Calu3 (cell line): ENCODE measurements around the gene MMP11. TPM values are rescaled to one million over a fixed set of nuclear protein-coding genes. Genes with fewer than 3 reads are reported as not detected.

ENCODE experiments used
- BruUV-seq: library from RNA; stranded (reverse); fragments of 400-500 nt; replicated peaks from 2 replicates; lab custom pipeline; 2021; lab: Mats Ljungman, UMichigan
- CTCF ChIA-PET: fragments of 300-600 bp; sonication (Branson Sonifier 250); formaldehyde crosslinking; loops from one replicate; lab custom pipeline; 2022; ENCODE audit warnings: antibody characterized with exemption; lab: Charles Lee
- DNase-seq: peaks from one replicate; pipeline ENCODE4 v3.0.0; 2022
- H3K27ac Mint-ChIP-seq: one replicate; pipeline ENCODE4 v1.8.0; 2022; ENCODE audit warnings: mixed read lengths; ENCODE audit not compliant: unreplicated experiment
- H3K27me3 Mint-ChIP-seq: one replicate; pipeline ENCODE4 v1.8.0; 2022; ENCODE audit warnings: mixed read lengths; ENCODE audit not compliant: unreplicated experiment
- H3K36me3 Mint-ChIP-seq: one replicate; pipeline ENCODE4 v1.8.0; 2022; ENCODE audit warnings: mild to moderate bottlenecking, moderate library complexity, mixed read lengths; ENCODE audit not compliant: insufficient read depth, unreplicated experiment
- H3K4me1 Mint-ChIP-seq: one replicate; pipeline ENCODE4 v1.8.0; 2022; ENCODE audit warnings: mild to moderate bottlenecking, low read depth, mixed read lengths; ENCODE audit not compliant: unreplicated experiment
- H3K4me3 Mint-ChIP-seq: one replicate; pipeline ENCODE4 v1.8.0; 2022; ENCODE audit warnings: mild to moderate bottlenecking, low read depth, moderate library complexity, mixed read lengths; ENCODE audit not compliant: unreplicated experiment
- H3K9me3 Mint-ChIP-seq: one replicate; pipeline ENCODE4 v1.8.0; 2022; ENCODE audit warnings: low read depth, mixed read lengths; ENCODE audit not compliant: unreplicated experiment
- CTCF ChIP-seq: fragments of 200-600 bp; IDR thresholded peaks from one replicate; pipeline ENCODE4 v1.8.0; 2022; ENCODE audit warnings: antibody characterized with exemption; ENCODE audit not compliant: unreplicated experiment
- intact Hi-C: fragments of 100-400 bp; cut with micrococcal nuclease; formaldehyde crosslinking; loops from one replicate; pipeline ENCODE4 v1.10.0; 2022; ENCODE audit not compliant: unreplicated experiment
- total RNA-seq: library from RNA; stranded (reverse); gene quantifications from 2 replicates; pipeline ENCODE4 v1.2.3, GENCODE V29; 2022

MMP11 gene
- total RNA-seq, 1 experiment from 2014 or later: 2.0 TPM

GRCh38 chr22:23743303-23743705, 29.3 kb upstream of the MMP11 start:
- Mint-ChIP-seq H3K36me3 (peaks cover 17% of the 10 kb centered on the region), H3K9me3 (no peaks in the 10 kb centered on the region), H3K4me3 (no peak overlapping the region), H3K27me3 (no peaks in the 10 kb centered on the region), H3K27ac (no peak overlapping the region), H3K4me1 (peaks cover 15% of the 10 kb centered on the region)
- CTCF ChIA-PET: interaction anchor here (0.6 kb wide), 1 partner anchor 129 kb away, joined by 3 read pairs; no protein-coding TSS in a partner anchor
- BruUV-seq: no TSS peak
- intact Hi-C loops: no loop called here
- no peak for DNase-seq
- no peak for TF ChIP-seq CTCF

- H3K4me3 Mint-ChIP-seq: no peak overlapping the region
- DNase-seq: no peak
- no TSS peak for BruUV-seq
- no peak for TF ChIP-seq CTCF
- H3K36me3 Mint-ChIP-seq: peaks cover 17% of the 10 kb centered on the region
- no peaks in the 10 kb centered on the region for H3K27me3 Mint-ChIP-seq
- peaks cover 15% of the 10 kb centered on the region for H3K4me1 Mint-ChIP-seq
- no peaks in the 10 kb centered on the region for H3K9me3 Mint-ChIP-seq
- intact Hi-C loops: no loop called here
- no peak overlapping the region for H3K27ac Mint-ChIP-seq
- CTCF ChIA-PET: no interaction called here
Measured at GRCh38 chr22:23744001-23744400, 28.6 kb upstream of the MMP11 start.

GRCh38 chr22:23744485-23744884, 28.2 kb upstream of the MMP11 start:
- no peak for DNase-seq
- H3K27ac Mint-ChIP-seq: no peak overlapping the region
- CTCF ChIA-PET: no interaction called here
- H3K4me3 Mint-ChIP-seq: no peak overlapping the region
- H3K27me3 Mint-ChIP-seq: no peaks in the 10 kb centered on the region
- BruUV-seq: no TSS peak
- H3K36me3 Mint-ChIP-seq: peaks cover 17% of the 10 kb centered on the region
- H3K9me3 Mint-ChIP-seq: no peaks in the 10 kb centered on the region
- TF ChIP-seq CTCF: no peak
- H3K4me1 Mint-ChIP-seq: peaks cover 16% of the 10 kb centered on the region
- intact Hi-C loops: no loop called here

GRCh38 chr22:23745791-23746190, 26.9 kb upstream of the MMP11 start:
- TF ChIP-seq CTCF: no peak
- no peak overlapping the region for H3K4me3 Mint-ChIP-seq
- H3K27ac Mint-ChIP-seq: peak overlapping the region; percentile 50
- intact Hi-C loops: no loop called here
- CTCF ChIA-PET: interaction anchor here (0.7 kb wide), 1 partner anchor 229 kb away, joined by 5 read pairs; no protein-coding TSS in a partner anchor
- H3K36me3 Mint-ChIP-seq: peaks cover 22% of the 10 kb centered on the region
- BruUV-seq: no TSS peak
- peaks cover 29% of the 10 kb centered on the region for H3K4me1 Mint-ChIP-seq
- DNase-seq: no peak
- no peaks in the 10 kb centered on the region for H3K27me3 Mint-ChIP-seq
- no peaks in the 10 kb centered on the region for H3K9me3 Mint-ChIP-seq
